ENCODE data around the gene FITM2.

The FITM2 gene

DNA sequence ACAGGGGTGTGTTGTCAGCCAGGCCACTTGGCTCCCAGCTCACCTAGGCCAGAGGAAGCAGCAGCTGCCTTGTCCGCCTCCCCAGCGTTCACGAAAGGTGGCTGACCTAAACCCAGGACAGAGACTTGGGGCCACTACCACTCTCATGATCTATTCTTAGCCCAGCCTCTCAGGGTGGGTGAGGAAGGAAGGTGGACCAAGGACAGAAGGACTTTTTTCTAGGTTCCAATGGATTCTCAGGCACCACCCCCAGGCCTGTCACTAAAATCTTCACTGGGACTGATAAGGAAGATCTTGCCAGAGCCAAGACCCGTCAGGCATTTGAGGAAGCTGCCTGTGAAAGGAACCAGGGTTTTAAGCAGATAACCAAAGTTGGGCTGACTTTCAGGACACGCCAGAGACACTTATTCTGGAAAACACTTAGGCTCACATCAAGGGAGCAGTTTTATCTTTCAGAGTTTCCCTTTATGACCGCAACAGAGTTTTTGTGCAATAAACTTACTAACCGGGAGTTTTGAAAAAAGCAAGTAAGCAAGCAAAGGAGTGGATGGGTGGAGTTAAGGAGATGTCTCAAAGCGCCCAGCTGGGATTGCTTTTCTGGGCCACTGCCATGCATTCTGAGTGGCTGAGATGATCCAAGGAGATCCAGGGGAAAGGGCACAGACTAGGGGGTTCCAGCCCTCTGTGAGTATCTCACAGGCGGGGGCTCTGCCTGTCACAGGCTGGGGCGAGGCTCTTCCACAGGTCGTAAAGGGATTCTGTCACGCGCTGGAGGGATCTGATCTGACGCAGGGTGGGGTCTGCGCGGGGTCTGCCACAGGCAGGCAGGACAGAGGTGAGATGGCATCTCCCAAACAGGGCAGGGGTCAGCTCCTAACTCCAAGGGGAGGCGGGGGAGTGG lies 989 bp downstream of the FITM2 start:
- CTCF ChIA-PET = interaction anchor here (0.6 to 6.1 kb wide), 29 partner anchors 9 to 560 kb away, joined by 3 to 187 read pairs (median 4); partner anchors contain the start of gene GDAP1L1
- Histone ChIP-seq H3K27ac (ENCODE audit: extremely low read depth, low read depth, low read length) (no peak overlapping the region; the same call in 1 of the 2 replicates), H3K9me3 (ENCODE audit: control insufficient read depth, insufficient read depth, low read depth, low read length) (no peaks in the 10 kb centered on the region), H3K4me1 (ENCODE audit: control insufficient read depth, insufficient read depth, low read length) (no peaks in the 10 kb centered on the region), H3K36me3 (ENCODE audit: control insufficient read depth in 2 of 2, insufficient read depth in 1 of 2, low read length in 2 of 2) (peaks cover 0 to 5% of the 10 kb centered on the region in 2 experiments; a peak in 1 of 3 replicates), H3K4me3 (ENCODE audit: low read depth, low read length) (peak overlapping the region; percentile 68)
- POLR2A ChIA-PET = interaction anchor here (0.9 to 1.6 kb wide), 3 partner anchors 9 to 293 kb away, joined by 3 to 4 read pairs (median 3); partner anchors contain the start of gene OSER1
- TF ChIP-seq ZNF555 (tag by site-specific recombination; conservative IDR thresholded peaks at IDR 0.05) (no peak), ZNF335 (tag by site-specific recombination; conservative IDR thresholded peaks at IDR 0.05) (peak; percentile 86), KLF1 (tag by site-specific recombination; IDR thresholded peaks at IDR 0.05) (peak; percentile 31; the same call in 1 of the 2 replicates), ZIC2 (tag by site-specific recombination; IDR thresholded peaks at IDR 0.05) (peak; percentile 33; the same call in 1 of the 2 replicates), GLIS1 (tag by site-specific recombination; IDR thresholded peaks at IDR 0.05) (peak; percentile 39), ZNF600 (tag by site-specific recombination; IDR thresholded peaks at IDR 0.05) (no peak)
- TF ChIP-seq, protein P1, sequence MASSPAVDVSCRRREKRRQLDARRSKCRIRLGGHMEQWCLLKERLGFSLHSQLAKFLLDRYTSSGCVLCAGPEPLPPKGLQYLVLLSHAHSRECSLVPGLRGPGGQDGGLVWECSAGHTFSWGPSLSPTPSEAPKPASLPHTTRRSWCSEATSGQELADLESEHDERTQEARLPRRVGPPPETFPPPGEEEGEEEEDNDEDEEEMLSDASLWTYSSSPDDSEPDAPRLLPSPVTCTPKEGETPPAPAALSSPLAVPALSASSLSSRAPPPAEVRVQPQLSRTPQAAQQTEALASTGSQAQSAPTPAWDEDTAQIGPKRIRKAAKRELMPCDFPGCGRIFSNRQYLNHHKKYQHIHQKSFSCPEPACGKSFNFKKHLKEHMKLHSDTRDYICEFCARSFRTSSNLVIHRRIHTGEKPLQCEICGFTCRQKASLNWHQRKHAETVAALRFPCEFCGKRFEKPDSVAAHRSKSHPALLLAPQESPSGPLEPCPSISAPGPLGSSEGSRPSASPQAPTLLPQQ (tag by site-specific recombination; IDR thresholded peaks at IDR 0.05) = no peak

DNA sequence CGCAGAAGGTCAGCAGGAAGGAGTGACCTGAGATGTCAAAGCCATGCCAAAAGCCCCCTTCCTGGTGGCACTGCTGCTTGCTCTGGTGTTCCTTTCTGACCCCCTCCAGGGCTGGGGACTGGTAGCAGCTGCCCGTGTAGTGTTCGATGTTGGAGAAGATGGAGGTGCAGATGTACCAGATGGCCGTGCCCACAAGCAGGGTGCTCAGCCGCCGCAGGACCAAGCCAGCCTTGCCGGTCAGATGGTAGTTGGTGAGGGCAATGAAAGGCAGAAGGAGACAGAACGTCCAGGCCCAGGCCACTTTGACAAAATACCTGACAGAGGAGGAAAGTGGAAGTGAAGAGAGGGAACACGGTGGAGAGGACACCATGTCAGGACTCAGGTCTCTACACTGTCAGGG lies 4.1 kb downstream of the FITM2 start:
- Histone ChIP-seq H3K4me3 (ENCODE audit: low read depth, low read length) (no peak overlapping the region), H3K9me3 (ENCODE audit: control insufficient read depth, insufficient read depth, low read depth, low read length) (no peaks in the 10 kb centered on the region), H3K27ac (ENCODE audit: extremely low read depth, low read depth, low read length) (no peak overlapping the region), H3K36me3 (ENCODE audit: control insufficient read depth in 2 of 2, insufficient read depth in 1 of 2, low read length in 2 of 2) (peaks cover 0 to 5% of the 10 kb centered on the region in 2 experiments; a peak in 1 of 3 replicates), H3K4me1 (ENCODE audit: control insufficient read depth, insufficient read depth, low read length) (no peaks in the 10 kb centered on the region)
- ChIA-PET POLR2A (no interaction called here), CTCF (no interaction called here)
- TF ChIP-seq ZNF561 (tag by site-specific recombination; IDR thresholded peaks at IDR 0.05; ENCODE audit: borderline replicate concordance) = no peak
- TF ChIP-seq, protein P2, sequence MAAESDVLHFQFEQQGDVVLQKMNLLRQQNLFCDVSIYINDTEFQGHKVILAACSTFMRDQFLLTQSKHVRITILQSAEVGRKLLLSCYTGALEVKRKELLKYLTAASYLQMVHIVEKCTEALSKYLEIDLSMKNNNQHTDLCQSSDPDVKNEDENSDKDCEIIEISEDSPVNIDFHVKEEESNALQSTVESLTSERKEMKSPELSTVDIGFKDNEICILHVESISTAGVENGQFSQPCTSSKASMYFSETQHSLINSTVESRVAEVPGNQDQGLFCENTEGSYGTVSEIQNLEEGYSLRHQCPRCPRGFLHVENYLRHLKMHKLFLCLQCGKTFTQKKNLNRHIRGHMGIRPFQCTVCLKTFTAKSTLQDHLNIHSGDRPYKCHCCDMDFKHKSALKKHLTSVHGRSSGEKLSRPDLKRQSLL (tag by site-specific recombination; IDR thresholded peaks at IDR 0.05) = no peak
- no peak for TF ChIP-seq ZNF792 (tag by site-specific recombination; IDR thresholded peaks at IDR 0.05)

DNA sequence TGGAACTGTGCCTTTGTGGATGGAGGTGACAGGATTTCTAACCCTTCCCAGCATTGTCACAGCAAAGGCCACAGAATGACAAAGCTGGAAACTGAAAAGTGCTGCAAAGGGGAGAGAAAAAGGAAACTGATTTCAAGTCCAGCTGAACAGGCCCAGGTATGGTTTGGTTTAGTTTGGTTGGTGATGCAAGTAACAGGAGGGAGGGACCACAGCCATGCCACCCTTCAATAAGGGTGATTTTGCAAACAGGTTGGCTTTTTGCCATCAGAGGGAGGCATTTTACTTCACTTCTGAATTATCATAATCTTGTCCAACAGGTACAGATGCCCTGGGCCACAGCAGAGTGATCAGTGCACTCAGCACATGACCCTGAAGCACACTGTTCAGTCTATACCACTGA lies 6.6 kb downstream of the FITM2 start:
- TF ChIP-seq ZNF138 (tag by site-specific recombination; IDR thresholded peaks at IDR 0.05; ENCODE audit: borderline replicate concordance) (no peak), ZNF660 (tag by site-specific recombination; IDR thresholded peaks at IDR 0.05) (no peak), SCRT2 (tag by site-specific recombination; IDR thresholded peaks at IDR 0.05) (peak; percentile 58), ZNF629 (tag by site-specific recombination; IDR thresholded peaks at IDR 0.05) (no peak), KLF16 (tag by site-specific recombination; IDR thresholded peaks at IDR 0.05) (no peak), ZNF10 (tag by site-specific recombination; IDR thresholded peaks at IDR 0.05) (no peak)
- TF ChIP-seq, protein P3, sequence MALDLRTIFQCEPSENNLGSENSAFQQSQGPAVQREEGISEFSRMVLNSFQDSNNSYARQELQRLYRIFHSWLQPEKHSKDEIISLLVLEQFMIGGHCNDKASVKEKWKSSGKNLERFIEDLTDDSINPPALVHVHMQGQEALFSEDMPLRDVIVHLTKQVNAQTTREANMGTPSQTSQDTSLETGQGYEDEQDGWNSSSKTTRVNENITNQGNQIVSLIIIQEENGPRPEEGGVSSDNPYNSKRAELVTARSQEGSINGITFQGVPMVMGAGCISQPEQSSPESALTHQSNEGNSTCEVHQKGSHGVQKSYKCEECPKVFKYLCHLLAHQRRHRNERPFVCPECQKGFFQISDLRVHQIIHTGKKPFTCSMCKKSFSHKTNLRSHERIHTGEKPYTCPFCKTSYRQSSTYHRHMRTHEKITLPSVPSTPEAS (tag by site-specific recombination; IDR thresholded peaks at IDR 0.05) = no peak
- TF ChIP-seq, protein P4, sequence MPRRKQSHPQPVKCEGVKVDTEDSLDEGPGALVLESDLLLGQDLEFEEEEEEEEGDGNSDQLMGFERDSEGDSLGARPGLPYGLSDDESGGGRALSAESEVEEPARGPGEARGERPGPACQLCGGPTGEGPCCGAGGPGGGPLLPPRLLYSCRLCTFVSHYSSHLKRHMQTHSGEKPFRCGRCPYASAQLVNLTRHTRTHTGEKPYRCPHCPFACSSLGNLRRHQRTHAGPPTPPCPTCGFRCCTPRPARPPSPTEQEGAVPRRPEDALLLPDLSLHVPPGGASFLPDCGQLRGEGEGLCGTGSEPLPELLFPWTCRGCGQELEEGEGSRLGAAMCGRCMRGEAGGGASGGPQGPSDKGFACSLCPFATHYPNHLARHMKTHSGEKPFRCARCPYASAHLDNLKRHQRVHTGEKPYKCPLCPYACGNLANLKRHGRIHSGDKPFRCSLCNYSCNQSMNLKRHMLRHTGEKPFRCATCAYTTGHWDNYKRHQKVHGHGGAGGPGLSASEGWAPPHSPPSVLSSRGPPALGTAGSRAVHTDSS (tag by site-specific recombination; IDR thresholded peaks at IDR 0.05) = no peak
- CTCF ChIA-PET = no interaction called here

More for the DNA sequence above, 6.6 kb downstream of the FITM2 start:
- Histone ChIP-seq H3K36me3 (ENCODE audit: control insufficient read depth in 2 of 2, insufficient read depth in 1 of 2, low read length in 2 of 2) (peaks cover 0 to 5% of the 10 kb centered on the region in 2 experiments; a peak in 1 of 3 replicates), H3K4me1 (ENCODE audit: control insufficient read depth, insufficient read depth, low read length) (no peaks in the 10 kb centered on the region), H3K9me3 (ENCODE audit: control insufficient read depth, insufficient read depth, low read depth, low read length) (no peaks in the 10 kb centered on the region), H3K27ac (ENCODE audit: extremely low read depth, low read depth, low read length) (no peak overlapping the region), H3K4me3 (ENCODE audit: low read depth, low read length) (no peak overlapping the region)
- POLR2A ChIA-PET = no interaction called here
